ENCODE data around the gene GPR137B. TPM values are rescaled to one million over a fixed set of nuclear protein-coding genes. Genes with fewer than 3 reads are reported as not detected.

The GPR137B gene
- total and polyA plus RNA-seq, 4 experiments from 2014 or later = 4.1 to 11.8 (median 8.3) TPM

GRCh38 chr1:236206548-236206947 lies 64.2 kb downstream of the GPR137B start:
- H3K4me1 ChIP-seq (ENCODE audit: insufficient read depth, low read length) = no peaks in the 10 kb centered on the region
- Mint-ChIP-seq H3K9me3 (peaks cover 3 to 31% (median 26%) of the 10 kb centered on the region in 8 donors), H3K27me3 (no peaks in the 10 kb centered on the region), H3K27ac (no peak overlapping the region), H3K36me3 (peaks cover 73 to 78% of the 10 kb centered on the region in 2 donors), H3K4me1 (no peaks in the 10 kb centered on the region), H3K4me3 (no peak overlapping the region)
- H3K27me3 ChIP-seq (ENCODE audit: insufficient read depth, low read length) = no peaks in the 10 kb centered on the region
- H3K27ac ChIP-seq (ENCODE audit: low read depth, low read length) = no peak overlapping the region
- POLR2A ChIA-PET (ENCODE audit: partially characterized antibody) = no interaction called here
- no peaks in the 10 kb centered on the region for H3K9me3 ChIP-seq (ENCODE audit: control insufficient read depth in 1 of 2, low read length in 2 of 2)
- no peak overlapping the region for H3K4me3 ChIP-seq (ENCODE audit: low read length in 2 of 2)
- no peaks in the 10 kb centered on the region for H3K36me3 ChIP-seq (ENCODE audit: insufficient read depth, low read length)
- intact Hi-C loops (cut with micrococcal nuclease) = no loop called here
- DNase-seq = no peak
- CTCF ChIA-PET (ENCODE audit: partially characterized antibody) = no interaction called here

- Mint-ChIP-seq H3K9me3 (peaks cover 3 to 25% (median 21%) of the 10 kb centered on the region in 8 donors), H3K27me3 (no peaks in the 10 kb centered on the region), H3K36me3 (peaks cover 68 to 77% of the 10 kb centered on the region in 2 donors), H3K4me1 (no peaks in the 10 kb centered on the region), H3K4me3 (no peak overlapping the region), H3K27ac (no peak overlapping the region)
- DNase-seq = no peak
- ChIA-PET CTCF (ENCODE audit: partially characterized antibody) (no interaction called here), POLR2A (ENCODE audit: partially characterized antibody) (no interaction called here)
- no peaks in the 10 kb centered on the region for H3K4me1 ChIP-seq (ENCODE audit: insufficient read depth, low read length)
- no peaks in the 10 kb centered on the region for H3K9me3 ChIP-seq (ENCODE audit: control insufficient read depth in 1 of 2, low read length in 2 of 2)
- no peak overlapping the region for H3K4me3 ChIP-seq (ENCODE audit: low read length in 2 of 2)
- no peaks in the 10 kb centered on the region for H3K27me3 ChIP-seq (ENCODE audit: insufficient read depth, low read length)
- no peaks in the 10 kb centered on the region for H3K36me3 ChIP-seq (ENCODE audit: insufficient read depth, low read length)
- no peak overlapping the region for H3K27ac ChIP-seq (ENCODE audit: low read depth, low read length)
- intact Hi-C loops (cut with micrococcal nuclease) = no loop called here
Observed at GRCh38 chr1:236207121-236207520, 64.8 kb downstream of the GPR137B start.

GRCh38 chr1:236207569-236207968 lies 65.2 kb downstream of the GPR137B start:
- no peak for DNase-seq
- no peak overlapping the region for H3K4me3 Mint-ChIP-seq
- ChIA-PET POLR2A (ENCODE audit: partially characterized antibody) (no interaction called here), CTCF (ENCODE audit: partially characterized antibody) (no interaction called here)
- Histone ChIP-seq H3K27ac (ENCODE audit: low read depth, low read length) (no peak overlapping the region), H3K9me3 (ENCODE audit: control insufficient read depth in 1 of 2, low read length in 2 of 2) (no peaks in the 10 kb centered on the region), H3K4me3 (ENCODE audit: low read length in 2 of 2) (no peak overlapping the region), H3K36me3 (ENCODE audit: insufficient read depth, low read length) (no peaks in the 10 kb centered on the region), H3K27me3 (ENCODE audit: insufficient read depth, low read length) (no peaks in the 10 kb centered on the region), H3K4me1 (ENCODE audit: insufficient read depth, low read length) (no peaks in the 10 kb centered on the region)
- intact Hi-C loops (cut with micrococcal nuclease) = no loop called here
- no peaks in the 10 kb centered on the region for H3K4me1 Mint-ChIP-seq
- peaks cover 66 to 77% of the 10 kb centered on the region in 2 donors for H3K36me3 Mint-ChIP-seq
- peaks cover 3 to 20% (median 16%) of the 10 kb centered on the region in 8 donors for H3K9me3 Mint-ChIP-seq
- no peaks in the 10 kb centered on the region for H3K27me3 Mint-ChIP-seq
- no peak overlapping the region for H3K27ac Mint-ChIP-seq

GRCh38 chr1:236209185-236209584 lies 66.8 kb downstream of the GPR137B start:
- intact Hi-C loops (cut with micrococcal nuclease) = no loop called here
- no peak for DNase-seq
- Mint-ChIP-seq H3K4me1 (no peaks in the 10 kb centered on the region), H3K27me3 (no peaks in the 10 kb centered on the region), H3K36me3 (peaks cover 62 to 74% of the 10 kb centered on the region in 2 donors), H3K4me3 (no peak overlapping the region), H3K27ac (no peak overlapping the region), H3K9me3 (peaks cover 0 to 6% (median 1%) of the 10 kb centered on the region in 8 donors)
- ChIA-PET POLR2A (ENCODE audit: partially characterized antibody) (no interaction called here), CTCF (ENCODE audit: partially characterized antibody) (no interaction called here)
- Histone ChIP-seq H3K36me3 (ENCODE audit: insufficient read depth, low read length) (no peaks in the 10 kb centered on the region), H3K27me3 (ENCODE audit: insufficient read depth, low read length) (no peaks in the 10 kb centered on the region), H3K4me1 (ENCODE audit: insufficient read depth, low read length) (no peaks in the 10 kb centered on the region), H3K27ac (ENCODE audit: low read depth, low read length) (no peak overlapping the region), H3K9me3 (ENCODE audit: control insufficient read depth in 1 of 2, low read length in 2 of 2) (no peaks in the 10 kb centered on the region), H3K4me3 (ENCODE audit: low read length in 2 of 2) (no peak overlapping the region)

- Mint-ChIP-seq H3K36me3 (peaks cover 61 to 72% of the 10 kb centered on the region in 2 donors), H3K4me1 (no peaks in the 10 kb centered on the region), H3K27ac (no peak overlapping the region), H3K4me3 (no peak overlapping the region), H3K27me3 (no peaks in the 10 kb centered on the region), H3K9me3 (peaks cover 0 to 1% (median 0%) of the 10 kb centered on the region in 8 donors)
- Histone ChIP-seq H3K27ac (ENCODE audit: low read depth, low read length) (no peak overlapping the region), H3K4me1 (ENCODE audit: insufficient read depth, low read length) (no peaks in the 10 kb centered on the region), H3K27me3 (ENCODE audit: insufficient read depth, low read length) (no peaks in the 10 kb centered on the region), H3K36me3 (ENCODE audit: insufficient read depth, low read length) (no peaks in the 10 kb centered on the region), H3K4me3 (ENCODE audit: low read length in 2 of 2) (no peak overlapping the region), H3K9me3 (ENCODE audit: control insufficient read depth in 1 of 2, low read length in 2 of 2) (no peaks in the 10 kb centered on the region)
- ChIA-PET CTCF (ENCODE audit: partially characterized antibody) (interaction anchor here (0.6 kb wide), 1 partner anchor 59 kb away, joined by 3 read pairs; no protein-coding TSS in a partner anchor), POLR2A (ENCODE audit: partially characterized antibody) (no interaction called here)
- no peak for DNase-seq
- intact Hi-C loops (cut with micrococcal nuclease) = no loop called here
Observed at GRCh38 chr1:236209713-236210112, 67.4 kb downstream of the GPR137B start.

GRCh38 chr1:236211815-236212214 lies 69.5 kb downstream of the GPR137B start:
- H3K36me3 ChIP-seq (ENCODE audit: insufficient read depth, low read length) = no peaks in the 10 kb centered on the region
- H3K36me3 Mint-ChIP-seq = peaks cover 55 to 72% of the 10 kb centered on the region in 2 donors

GRCh38 chr1:236213534-236213933 lies 71.2 kb downstream of the GPR137B start:
- H3K36me3 ChIP-seq (ENCODE audit: insufficient read depth, low read length) = no peaks in the 10 kb centered on the region
- no peak overlapping the region for H3K4me3 ChIP-seq (ENCODE audit: low read length in 2 of 2)
- Mint-ChIP-seq H3K4me3 (no peak overlapping the region), H3K36me3 (peaks cover 47 to 59% of the 10 kb centered on the region in 2 donors), H3K9me3 (peaks cover 0 to 1% (median 0%) of the 10 kb centered on the region in 8 donors), H3K27me3 (no peaks in the 10 kb centered on the region), H3K27ac (peak overlapping the region in 1 of 7 donors; percentile 57), H3K4me1 (no peaks in the 10 kb centered on the region)
- intact Hi-C loops (cut with micrococcal nuclease) = no loop called here
- no peaks in the 10 kb centered on the region for H3K9me3 ChIP-seq (ENCODE audit: control insufficient read depth in 1 of 2, low read length in 2 of 2)
- H3K27ac ChIP-seq (ENCODE audit: low read depth, low read length) = no peak overlapping the region
- POLR2A ChIA-PET (ENCODE audit: partially characterized antibody) = no interaction called here
- no peaks in the 10 kb centered on the region for H3K4me1 ChIP-seq (ENCODE audit: insufficient read depth, low read length)
- CTCF ChIA-PET (ENCODE audit: partially characterized antibody) = no interaction called here
- no peak for DNase-seq
- no peaks in the 10 kb centered on the region for H3K27me3 ChIP-seq (ENCODE audit: insufficient read depth, low read length)

More at GRCh38 chr1:236211815-236212214, 69.5 kb downstream of the GPR137B start:
- H3K27ac Mint-ChIP-seq = no peak overlapping the region
- H3K27me3 Mint-ChIP-seq = no peaks in the 10 kb centered on the region
- Histone ChIP-seq H3K27me3 (ENCODE audit: insufficient read depth, low read length) (no peaks in the 10 kb centered on the region), H3K9me3 (ENCODE audit: control insufficient read depth in 1 of 2, low read length in 2 of 2) (no peaks in the 10 kb centered on the region), H3K27ac (ENCODE audit: low read depth, low read length) (no peak overlapping the region), H3K4me3 (ENCODE audit: low read length in 2 of 2) (no peak overlapping the region), H3K4me1 (ENCODE audit: insufficient read depth, low read length) (no peaks in the 10 kb centered on the region)
- ChIA-PET POLR2A (ENCODE audit: partially characterized antibody) (no interaction called here), CTCF (ENCODE audit: partially characterized antibody) (interaction anchor here (0.5 kb wide), 1 partner anchor 278 kb away, joined by 3 read pairs; no protein-coding TSS in a partner anchor)
- DNase-seq = no peak
- H3K4me3 Mint-ChIP-seq = no peak overlapping the region
- peaks cover 0 to 1% (median 0%) of the 10 kb centered on the region in 8 donors for H3K9me3 Mint-ChIP-seq
- intact Hi-C loops (cut with micrococcal nuclease) = no loop called here
- H3K4me1 Mint-ChIP-seq = no peaks in the 10 kb centered on the region

GRCh38 chr1:236214761-236215160 lies 72.4 kb downstream of the GPR137B start:
- Mint-ChIP-seq H3K27me3 (no peaks in the 10 kb centered on the region), H3K27ac (no peak overlapping the region), H3K9me3 (peaks cover 0 to 1% (median 0%) of the 10 kb centered on the region in 8 donors), H3K36me3 (peaks cover 41 to 50% of the 10 kb centered on the region in 2 donors), H3K4me1 (no peaks in the 10 kb centered on the region), H3K4me3 (no peak overlapping the region)
- intact Hi-C loops (cut with micrococcal nuclease) = no loop called here
- Histone ChIP-seq H3K4me3 (ENCODE audit: low read length in 2 of 2) (no peak overlapping the region), H3K9me3 (ENCODE audit: control insufficient read depth in 1 of 2, low read length in 2 of 2) (no peaks in the 10 kb centered on the region), H3K36me3 (ENCODE audit: insufficient read depth, low read length) (no peaks in the 10 kb centered on the region), H3K27ac (ENCODE audit: low read depth, low read length) (no peak overlapping the region), H3K4me1 (ENCODE audit: insufficient read depth, low read length) (no peaks in the 10 kb centered on the region), H3K27me3 (ENCODE audit: insufficient read depth, low read length) (no peaks in the 10 kb centered on the region)
- no peak for DNase-seq
- ChIA-PET CTCF (ENCODE audit: partially characterized antibody) (no interaction called here), POLR2A (ENCODE audit: partially characterized antibody) (no interaction called here)

All from CD4-positive, alpha-beta memory T cell (primary cell).